IMR-90 (cell line): ENCODE results near the gene CLRN3. TPM values are rescaled to one million over a fixed set of nuclear protein-coding genes. Genes with fewer than 3 reads are reported as not detected.

Experiments used
- ATAC-seq: fragments of 200-7000 bp; cut with Tn5 transposase; 2 replicates; pipeline ENCODE4 v1.9.1; 2020; ENCODE audit warnings: low read depth, mild to moderate bottlenecking, moderate library complexity
- BruUV-seq: library from RNA; stranded (reverse); fragments of 400-500 nt; replicated peaks from 2 replicates; lab custom pipeline; 2021; lab: Mats Ljungman, UMichigan
- CTCF ChIA-PET: fragments of 300-600 bp; formaldehyde crosslinking; extraction: SDS; loops from one replicate; lab custom pipeline; 2021; ENCODE audit warnings: antibody characterized with exemption; lab: Yijun Ruan, JAX
- POLR2A ChIA-PET: fragments of 300-600 bp; sonication (Branson Sonifier 250); formaldehyde crosslinking; loops from one replicate; lab custom pipeline; 2022; ENCODE audit warnings: antibody characterized with exemption; ENCODE audit not compliant: unreplicated experiment; lab: Charles Lee
- DNase-seq: peaks from one replicate; pipeline ENCODE4 v3.0.0; 2013
- H2AFZ ChIP-seq: replicated peaks from 2 replicates; pipeline ENCODE3; 2013; ENCODE audit warnings: low read length, mild to moderate bottlenecking; ENCODE audit not compliant: poor library complexity
- H2AK5ac ChIP-seq: 2 replicates; pipeline ENCODE4 v1.6.1; 2013; ENCODE audit warnings: low read depth, low read length, inconsistent platforms
- H2AK9ac ChIP-seq: replicated peaks from 2 replicates; pipeline ENCODE3; 2013; ENCODE audit warnings: mild to moderate bottlenecking, low read depth, low read length, moderate library complexity; ENCODE audit not compliant: poor library complexity
- H2BK120ac ChIP-seq: 2 replicates; pipeline ENCODE4 v1.6.1; 2013; ENCODE audit warnings: low read depth, low read length, inconsistent platforms
- H2BK15ac ChIP-seq: 3 replicates; pipeline ENCODE4 v1.6.1; 2013; ENCODE audit warnings: low read depth, low read length, inconsistent platforms
- H2BK20ac ChIP-seq: 2 replicates; pipeline ENCODE4 v1.6.1; 2013; ENCODE audit warnings: low read depth, mild to moderate bottlenecking, inconsistent platforms, low read length, moderate library complexity
- H2BK5ac ChIP-seq: 2 replicates; pipeline ENCODE4 v1.6.1; 2013; ENCODE audit warnings: mild to moderate bottlenecking, low read depth, low read length, inconsistent platforms; ENCODE audit not compliant: poor library complexity, severe bottlenecking
- H3K14ac ChIP-seq: replicated peaks from 2 replicates; pipeline ENCODE4 v1.6.1; 2013; ENCODE audit warnings: low read depth, low read length, inconsistent platforms
- H3K18ac ChIP-seq: 2 replicates; pipeline ENCODE4 v1.6.1; 2013; ENCODE audit warnings: low read depth, low read length, control low read depth
- H3K23ac ChIP-seq: 2 replicates; pipeline ENCODE4 v1.6.1; 2013; ENCODE audit warnings: low read depth, low read length, inconsistent platforms
- H3K27ac ChIP-seq: 2 replicates; pipeline ENCODE4 v1.5.1; 2013; ENCODE audit warnings: mild to moderate bottlenecking, control low read depth, low read length; ENCODE audit not compliant: insufficient read depth
- H3K27me3 ChIP-seq: 2 replicates; pipeline ENCODE4 v1.6.1; 2013; ENCODE audit warnings: low read length; ENCODE audit not compliant: control insufficient read depth, insufficient read depth
- H3K36me3 ChIP-seq: 2 replicates; pipeline ENCODE4 v1.6.1; 2013; ENCODE audit warnings: low read length, mixed read lengths; ENCODE audit not compliant: control insufficient read depth, insufficient read depth
- H3K4ac ChIP-seq: 2 replicates; pipeline ENCODE4 v1.6.1; 2013; ENCODE audit warnings: low read depth, low read length, inconsistent platforms
- H3K4me1 ChIP-seq: 2 replicates; pipeline ENCODE4 v1.6.1; 2013; ENCODE audit warnings: low read length, mixed read lengths; ENCODE audit not compliant: control insufficient read depth, insufficient read depth
- H3K4me2 ChIP-seq: 2 replicates; pipeline ENCODE4 v1.6.1; 2013; ENCODE audit warnings: low read depth, mild to moderate bottlenecking, control low read depth, low read length, moderate library complexity
- H3K4me3 ChIP-seq: 2 replicates; pipeline ENCODE4 v1.5.1; 2013; ENCODE audit warnings: low read depth, mild to moderate bottlenecking, control low read depth, low read length, moderate library complexity; ENCODE audit not compliant: insufficient read depth
- H3K56ac ChIP-seq: 2 replicates; pipeline ENCODE4 v1.6.1; 2013; ENCODE audit warnings: low read length, inconsistent platforms; ENCODE audit not compliant: insufficient read depth; ENCODE audit errors: extremely low read depth
- H3K79me1 ChIP-seq, 2 experiments: 2 replicates each; pipeline ENCODE4 v1.6.1; 2013; ENCODE audit warnings: low read length in 2 of 2, inconsistent platforms in 1 of 2, low read depth in 1 of 2
- H3K9ac ChIP-seq: 2 replicates; pipeline ENCODE4 v1.6.1; 2013; ENCODE audit warnings: low read depth, low read length, control low read depth
- H3K9me1 ChIP-seq: 2 replicates; pipeline ENCODE4 v1.6.1; 2013; ENCODE audit warnings: low read length, inconsistent platforms; ENCODE audit not compliant: insufficient read depth
- H3K9me3 ChIP-seq: 2 replicates; pipeline ENCODE4 v1.6.1; 2013; ENCODE audit warnings: low read length; ENCODE audit not compliant: control insufficient read depth, insufficient read depth
- H4K20me1 ChIP-seq: 2 replicates; pipeline ENCODE4 v1.6.1; 2013; ENCODE audit warnings: low read length, inconsistent platforms; ENCODE audit not compliant: insufficient read depth
- H4K5ac ChIP-seq: 2 replicates; pipeline ENCODE4 v1.6.1; 2013; ENCODE audit warnings: mild to moderate bottlenecking, low read depth, low read length, control low read depth
- H4K8ac ChIP-seq, 2 experiments: 2 replicates each; pipeline ENCODE4 v1.6.1; 2013; ENCODE audit warnings: low read depth in 2 of 2, low read length in 2 of 2, control low read depth in 1 of 2, inconsistent platforms in 1 of 2
- H4K91ac ChIP-seq: 2 replicates; pipeline ENCODE4 v1.6.1; 2013; ENCODE audit warnings: low read depth, low read length, inconsistent platforms; ENCODE audit not compliant: insufficient read depth
- BHLHE40 ChIP-seq: fragments of 150-350 bp; IDR thresholded peaks from 2 replicates; pipeline ENCODE4 v1.6.1; 2016; ENCODE audit warnings: mild to moderate bottlenecking, low read depth, low read length
- USF2 ChIP-seq: fragments of 150-350 bp; IDR thresholded peaks from 2 replicates; pipeline ENCODE4 v1.6.1; 2017; ENCODE audit warnings: mild to moderate bottlenecking, antibody characterized with exemption, low read length, low read depth
- WGBS, 2 experiments: methylation state at CpG; one replicate each; pipeline versions ENCODE4 v1.1.5 to v1.1.7; 2013; ENCODE audit warnings: missing lambda C conversion rate in 2 of 2; ENCODE audit not compliant: insufficient read length in 1 of 2; ENCODE audit errors: extremely low coverage in 2 of 2; 5-methylcytosine and 5-hydroxymethylcytosine counted together
- dilution Hi-C: fragments of 300-500 bp; cut with HindIII; formaldehyde crosslinking; loops from one replicate; pipeline ENCODE4 v1.14.3; 2018; ENCODE audit warnings: low sequenced_read_pairs; ENCODE audit not compliant: unreplicated experiment
- in situ Hi-C: fragments of 300-500 bp; cut with MboI; formaldehyde crosslinking; loops from 3 replicates; pipeline ENCODE4 v1.14.3; 2019; ENCODE audit warnings: low sequenced_read_pairs, inconsistent platforms, mixed read lengths
- intact Hi-C: fragments of 100-400 bp; cut with micrococcal nuclease; formaldehyde crosslinking; loops from 2 replicates; pipeline ENCODE4 v1.10.0; 2022
- polyA plus RNA-seq, 3 experiments: library from polyadenylated mRNA; depleted of rRNA; stranded (reverse); fragments of >200 nt; gene quantifications; 2 replicates each; pipeline ENCODE4 v1.2.3, GENCODE V29; 2012; ENCODE audit warnings: low replicate concordance in 1 of 3
- total RNA-seq: library from RNA; depleted of rRNA; stranded (reverse); fragments of >200 nt; gene quantifications from 2 replicates; pipeline ENCODE4 v1.2.3, GENCODE V29; 2012

The CLRN3 gene
- total and polyA plus RNA-seq, 2 of the 4 experiments (the other 2 are of a cell fraction): not detected

- no CpG with 5 or more reads among the region's 4 CpGs for WGBS, 2 experiments
- Histone ChIP-seq H3K27me3 (no peaks in the 10 kb centered on the region), H3K4me3 (no peak overlapping the region), H4K91ac (no peak overlapping the region), H2BK120ac (no peak overlapping the region), H3K9ac (no peak overlapping the region), H3K14ac (no peak overlapping the region), H3K79me1 (no peaks in the 10 kb centered on the region), H3K4me1 (no peaks in the 10 kb centered on the region), H2BK5ac (no peak overlapping the region), H3K18ac (no peak overlapping the region), H4K20me1 (no peaks in the 10 kb centered on the region), H2AK9ac (no peak overlapping the region), H2AFZ (no peak overlapping the region), H3K9me1 (no peaks in the 10 kb centered on the region), H3K4ac (no peak overlapping the region), H3K36me3 (no peaks in the 10 kb centered on the region), H3K23ac (no peak overlapping the region), H2BK15ac (no peak overlapping the region), H4K8ac (no peak overlapping the region), H3K27ac (no peak overlapping the region), H4K5ac (no peak overlapping the region), H3K56ac (no peak overlapping the region), H3K4me2 (no peak overlapping the region), H2AK5ac (no peak overlapping the region), H2BK20ac (no peak overlapping the region), H3K9me3 (no peaks in the 10 kb centered on the region)
- in situ Hi-C loops (no loop called here), intact Hi-C loops (no loop called here), dilution Hi-C loops (no loop called here)
- DNase-seq (peak; percentile 10), ATAC-seq (no peak; the same call in 1 of the 2 replicates)
- POLR2A ChIA-PET: no interaction called here
- no TSS peak for BruUV-seq
- TF ChIP-seq USF2: no peak
- TF ChIP-seq BHLHE40: no peak
- CTCF ChIA-PET: no interaction called here
Observed at GRCh38 chr10:127889605-127890195, 3.0 kb downstream of the CLRN3 start.
